IMR-90 (cell line): ENCODE data around the gene PLCL1. TPM values are rescaled to one million over a fixed set of nuclear protein-coding genes. Genes with fewer than 3 reads are reported as not detected.

Experiments used
- ATAC-seq: fragments of 200-7000 bp; cut with Tn5 transposase; 2 replicates; pipeline ENCODE4 v1.9.1; 2020; ENCODE audit warnings: low read depth, mild to moderate bottlenecking, moderate library complexity
- BruUV-seq: library from RNA; stranded (reverse); fragments of 400-500 nt; replicated peaks from 2 replicates; lab custom pipeline; 2021; lab: Mats Ljungman, UMichigan
- CTCF ChIA-PET: fragments of 300-600 bp; formaldehyde crosslinking; extraction: SDS; loops from one replicate; lab custom pipeline; 2021; ENCODE audit warnings: antibody characterized with exemption; lab: Yijun Ruan, JAX
- POLR2A ChIA-PET: fragments of 300-600 bp; sonication (Branson Sonifier 250); formaldehyde crosslinking; loops from one replicate; lab custom pipeline; 2022; ENCODE audit warnings: antibody characterized with exemption; ENCODE audit not compliant: unreplicated experiment; lab: Charles Lee
- DNase-seq: peaks from one replicate; pipeline ENCODE4 v3.0.0; 2013
- H2AFZ ChIP-seq: replicated peaks from 2 replicates; pipeline ENCODE3; 2013; ENCODE audit warnings: low read length, mild to moderate bottlenecking; ENCODE audit not compliant: poor library complexity
- H2AK5ac ChIP-seq: 2 replicates; pipeline ENCODE4 v1.6.1; 2013; ENCODE audit warnings: low read depth, low read length, inconsistent platforms
- H2AK9ac ChIP-seq: replicated peaks from 2 replicates; pipeline ENCODE3; 2013; ENCODE audit warnings: mild to moderate bottlenecking, low read depth, low read length, moderate library complexity; ENCODE audit not compliant: poor library complexity
- H2BK120ac ChIP-seq: 2 replicates; pipeline ENCODE4 v1.6.1; 2013; ENCODE audit warnings: low read depth, low read length, inconsistent platforms
- H2BK15ac ChIP-seq: 3 replicates; pipeline ENCODE4 v1.6.1; 2013; ENCODE audit warnings: low read depth, low read length, inconsistent platforms
- H2BK20ac ChIP-seq: 2 replicates; pipeline ENCODE4 v1.6.1; 2013; ENCODE audit warnings: low read depth, mild to moderate bottlenecking, inconsistent platforms, low read length, moderate library complexity
- H2BK5ac ChIP-seq: 2 replicates; pipeline ENCODE4 v1.6.1; 2013; ENCODE audit warnings: mild to moderate bottlenecking, low read depth, low read length, inconsistent platforms; ENCODE audit not compliant: poor library complexity, severe bottlenecking
- H3K14ac ChIP-seq: replicated peaks from 2 replicates; pipeline ENCODE4 v1.6.1; 2013; ENCODE audit warnings: low read depth, low read length, inconsistent platforms
- H3K18ac ChIP-seq: 2 replicates; pipeline ENCODE4 v1.6.1; 2013; ENCODE audit warnings: low read depth, low read length, control low read depth
- H3K23ac ChIP-seq: 2 replicates; pipeline ENCODE4 v1.6.1; 2013; ENCODE audit warnings: low read depth, low read length, inconsistent platforms
- H3K27ac ChIP-seq: 2 replicates; pipeline ENCODE4 v1.5.1; 2013; ENCODE audit warnings: mild to moderate bottlenecking, control low read depth, low read length; ENCODE audit not compliant: insufficient read depth
- H3K27me3 ChIP-seq: 2 replicates; pipeline ENCODE4 v1.6.1; 2013; ENCODE audit warnings: low read length; ENCODE audit not compliant: control insufficient read depth, insufficient read depth
- H3K36me3 ChIP-seq: 2 replicates; pipeline ENCODE4 v1.6.1; 2013; ENCODE audit warnings: low read length, mixed read lengths; ENCODE audit not compliant: control insufficient read depth, insufficient read depth
- H3K4ac ChIP-seq: 2 replicates; pipeline ENCODE4 v1.6.1; 2013; ENCODE audit warnings: low read depth, low read length, inconsistent platforms
- H3K4me1 ChIP-seq: 2 replicates; pipeline ENCODE4 v1.6.1; 2013; ENCODE audit warnings: low read length, mixed read lengths; ENCODE audit not compliant: control insufficient read depth, insufficient read depth
- H3K4me2 ChIP-seq: 2 replicates; pipeline ENCODE4 v1.6.1; 2013; ENCODE audit warnings: low read depth, mild to moderate bottlenecking, control low read depth, low read length, moderate library complexity
- H3K4me3 ChIP-seq: 2 replicates; pipeline ENCODE4 v1.5.1; 2013; ENCODE audit warnings: low read depth, mild to moderate bottlenecking, control low read depth, low read length, moderate library complexity; ENCODE audit not compliant: insufficient read depth
- H3K56ac ChIP-seq: 2 replicates; pipeline ENCODE4 v1.6.1; 2013; ENCODE audit warnings: low read length, inconsistent platforms; ENCODE audit not compliant: insufficient read depth; ENCODE audit errors: extremely low read depth
- H3K79me1 ChIP-seq, 2 experiments: 2 replicates each; pipeline ENCODE4 v1.6.1; 2013; ENCODE audit warnings: low read length in 2 of 2, inconsistent platforms in 1 of 2, low read depth in 1 of 2
- H3K9ac ChIP-seq: 2 replicates; pipeline ENCODE4 v1.6.1; 2013; ENCODE audit warnings: low read depth, low read length, control low read depth
- H3K9me1 ChIP-seq: 2 replicates; pipeline ENCODE4 v1.6.1; 2013; ENCODE audit warnings: low read length, inconsistent platforms; ENCODE audit not compliant: insufficient read depth
- H3K9me3 ChIP-seq: 2 replicates; pipeline ENCODE4 v1.6.1; 2013; ENCODE audit warnings: low read length; ENCODE audit not compliant: control insufficient read depth, insufficient read depth
- H4K20me1 ChIP-seq: 2 replicates; pipeline ENCODE4 v1.6.1; 2013; ENCODE audit warnings: low read length, inconsistent platforms; ENCODE audit not compliant: insufficient read depth
- H4K5ac ChIP-seq: 2 replicates; pipeline ENCODE4 v1.6.1; 2013; ENCODE audit warnings: mild to moderate bottlenecking, low read depth, low read length, control low read depth
- H4K8ac ChIP-seq, 2 experiments: 2 replicates each; pipeline ENCODE4 v1.6.1; 2013; ENCODE audit warnings: low read depth in 2 of 2, low read length in 2 of 2, control low read depth in 1 of 2, inconsistent platforms in 1 of 2
- H4K91ac ChIP-seq: 2 replicates; pipeline ENCODE4 v1.6.1; 2013; ENCODE audit warnings: low read depth, low read length, inconsistent platforms; ENCODE audit not compliant: insufficient read depth
- BHLHE40 ChIP-seq: fragments of 150-350 bp; IDR thresholded peaks from 2 replicates; pipeline ENCODE4 v1.6.1; 2016; ENCODE audit warnings: mild to moderate bottlenecking, low read depth, low read length
- ELK1 ChIP-seq: fragments of 150-350 bp; IDR thresholded peaks from 2 replicates; pipeline ENCODE4 v1.6.1; 2016; ENCODE audit warnings: low read depth, mild to moderate bottlenecking, low read length, moderate library complexity, borderline replicate concordance
- MAZ ChIP-seq: IDR thresholded peaks from 2 replicates; pipeline ENCODE4 v1.6.1; 2012; ENCODE audit warnings: low read depth, mild to moderate bottlenecking, low read length, improper control_type of control experiment, moderate library complexity, borderline replicate concordance
- MXI1 ChIP-seq: IDR thresholded peaks from 2 replicates; pipeline ENCODE4 v1.6.1; 2012; ENCODE audit warnings: low read depth, mild to moderate bottlenecking, low read length, moderate library complexity, borderline replicate concordance
- dilution Hi-C: fragments of 300-500 bp; cut with HindIII; formaldehyde crosslinking; loops from one replicate; pipeline ENCODE4 v1.14.3; 2018; ENCODE audit warnings: low sequenced_read_pairs; ENCODE audit not compliant: unreplicated experiment
- in situ Hi-C: fragments of 300-500 bp; cut with MboI; formaldehyde crosslinking; loops from 3 replicates; pipeline ENCODE4 v1.14.3; 2019; ENCODE audit warnings: low sequenced_read_pairs, inconsistent platforms, mixed read lengths
- intact Hi-C: fragments of 100-400 bp; cut with micrococcal nuclease; formaldehyde crosslinking; loops from 2 replicates; pipeline ENCODE4 v1.10.0; 2022
- polyA plus RNA-seq, 3 experiments: library from polyadenylated mRNA; depleted of rRNA; stranded (reverse); fragments of >200 nt; gene quantifications; 2 replicates each; pipeline ENCODE4 v1.2.3, GENCODE V29; 2012; ENCODE audit warnings: low replicate concordance in 1 of 3
- total RNA-seq: library from RNA; depleted of rRNA; stranded (reverse); fragments of >200 nt; gene quantifications from 2 replicates; pipeline ENCODE4 v1.2.3, GENCODE V29; 2012

Gene PLCL1
- total and polyA plus RNA-seq, 2 of the 4 experiments (the other 2 are of a cell fraction), result 0.14 to 0.18 TPM

GRCh38 chr2:198012025-198012424 lies 207.6 kb downstream of the PLCL1 start:
- H2BK120ac ChIP-seq, result no peak overlapping the region
- no peak overlapping the region for H3K4ac ChIP-seq
- in situ Hi-C loops, result no loop called here
- dilution Hi-C loops, result no loop called here
- intact Hi-C loops, result no loop called here
- no peak overlapping the region for H3K18ac ChIP-seq
- no TSS peak for BruUV-seq
- H3K4me2 ChIP-seq, result no peak overlapping the region
- H4K5ac ChIP-seq, result no peak overlapping the region
- ChIA-PET CTCF (interaction anchor here (0.6 kb wide), 1 partner anchor 103 kb away, joined by 8 read pairs; no protein-coding TSS in a partner anchor), POLR2A (no interaction called here)
- no peak overlapping the region for H3K9ac ChIP-seq
- H3K27me3 ChIP-seq, result no peaks in the 10 kb centered on the region
- TF ChIP-seq BHLHE40 (no peak), ELK1 (no peak), MAZ (no peak), MXI1 (no peak)
- H3K4me3 ChIP-seq, result no peak overlapping the region
- no peak overlapping the region for H4K8ac ChIP-seq
- no peaks in the 10 kb centered on the region for H4K20me1 ChIP-seq
- ATAC-seq (no peak), DNase-seq (no peak)
- no peaks in the 10 kb centered on the region for H3K9me3 ChIP-seq
- no peaks in the 10 kb centered on the region for H3K79me1 ChIP-seq
- no peak overlapping the region for H3K14ac ChIP-seq
- no peak overlapping the region for H2AFZ ChIP-seq
- no peaks in the 10 kb centered on the region for H3K36me3 ChIP-seq
- H3K23ac ChIP-seq, result no peak overlapping the region
- no peak overlapping the region for H2BK20ac ChIP-seq
- H3K27ac ChIP-seq, result no peak overlapping the region
- no peaks in the 10 kb centered on the region for H3K9me1 ChIP-seq
- no peak overlapping the region for H3K56ac ChIP-seq
- H2BK5ac ChIP-seq, result no peak overlapping the region
- no peak overlapping the region for H2AK5ac ChIP-seq
- H3K4me1 ChIP-seq, result no peaks in the 10 kb centered on the region
- H2AK9ac ChIP-seq, result no peak overlapping the region
- H4K91ac ChIP-seq, result no peak overlapping the region
- no peak overlapping the region for H2BK15ac ChIP-seq
